GM19025 (cell line): ENCODE measurements around the gene SMPD2.

Experiments used
- ATAC-seq: cut with Tn5 transposase; IDR thresholded peaks from one replicate; pipeline ENCODE4 v1.9.1; 2021; ENCODE audit warnings: mild to moderate bottlenecking, low read depth, moderate library complexity; ENCODE audit not compliant: unreplicated experiment

The SMPD2 gene

DNA sequence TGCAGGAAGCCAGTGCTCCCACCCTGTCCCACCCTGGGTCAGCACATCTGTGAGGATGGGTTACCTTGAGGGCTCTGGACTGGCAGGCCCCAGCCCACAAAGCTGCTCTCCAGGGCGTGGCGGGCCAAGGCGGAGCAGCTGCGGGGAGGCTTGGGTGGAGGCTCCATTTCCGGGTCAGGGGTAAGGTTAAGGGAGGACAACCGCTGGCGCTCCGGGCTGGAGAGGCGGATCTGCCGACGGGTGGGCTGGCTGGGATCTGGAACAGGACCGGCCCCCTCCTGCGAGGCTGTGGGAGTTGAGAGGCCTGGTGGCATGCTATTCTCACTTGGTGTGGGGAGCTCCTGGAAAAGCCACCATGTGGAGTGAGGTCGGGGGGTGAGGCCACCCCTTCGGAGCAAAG lies 5.5 kb downstream of the SMPD2 start:
- no peak for ATAC-seq

DNA sequence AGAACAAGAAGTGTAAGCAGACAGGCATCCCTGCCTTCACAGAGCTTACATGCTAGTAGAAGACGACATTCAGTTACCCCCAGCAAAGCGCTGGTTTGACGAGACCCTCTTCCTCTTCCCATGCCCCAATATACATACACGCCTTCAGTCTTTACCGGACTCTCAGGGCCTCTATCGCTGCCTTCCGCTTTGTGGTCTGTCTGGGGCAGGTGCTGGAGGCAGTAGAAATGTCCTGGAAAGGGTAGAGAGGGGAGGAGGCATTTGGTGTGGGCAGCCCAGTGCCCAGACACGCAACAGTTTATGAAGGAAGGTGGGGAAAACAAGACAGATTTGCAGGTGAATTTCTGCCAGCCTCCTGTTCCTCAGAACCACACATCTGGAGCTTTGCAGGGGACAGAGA lies 6.0 kb downstream of the SMPD2 start:
- no peak for ATAC-seq

DNA sequence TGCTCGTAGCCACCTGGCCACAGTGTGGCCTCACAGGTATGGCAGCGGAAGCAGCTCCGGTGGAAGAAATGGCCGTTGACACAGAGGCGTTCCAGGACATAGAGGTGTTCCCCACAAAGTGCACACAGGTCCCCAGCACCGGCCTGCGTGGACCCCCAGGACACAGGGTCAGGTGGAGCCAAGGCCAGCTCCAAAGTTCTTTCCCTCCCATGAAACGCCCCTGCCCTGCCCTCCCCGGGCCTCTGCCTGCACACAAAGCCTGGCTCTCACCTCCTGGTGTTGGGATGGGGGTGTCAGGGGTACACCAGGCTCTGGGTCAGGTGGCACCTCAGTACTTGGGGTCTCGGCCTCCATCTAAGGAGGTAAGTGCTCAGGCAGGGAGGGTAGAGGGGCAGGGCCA lies 6.6 kb downstream of the SMPD2 start:
- ATAC-seq = no peak

DNA sequence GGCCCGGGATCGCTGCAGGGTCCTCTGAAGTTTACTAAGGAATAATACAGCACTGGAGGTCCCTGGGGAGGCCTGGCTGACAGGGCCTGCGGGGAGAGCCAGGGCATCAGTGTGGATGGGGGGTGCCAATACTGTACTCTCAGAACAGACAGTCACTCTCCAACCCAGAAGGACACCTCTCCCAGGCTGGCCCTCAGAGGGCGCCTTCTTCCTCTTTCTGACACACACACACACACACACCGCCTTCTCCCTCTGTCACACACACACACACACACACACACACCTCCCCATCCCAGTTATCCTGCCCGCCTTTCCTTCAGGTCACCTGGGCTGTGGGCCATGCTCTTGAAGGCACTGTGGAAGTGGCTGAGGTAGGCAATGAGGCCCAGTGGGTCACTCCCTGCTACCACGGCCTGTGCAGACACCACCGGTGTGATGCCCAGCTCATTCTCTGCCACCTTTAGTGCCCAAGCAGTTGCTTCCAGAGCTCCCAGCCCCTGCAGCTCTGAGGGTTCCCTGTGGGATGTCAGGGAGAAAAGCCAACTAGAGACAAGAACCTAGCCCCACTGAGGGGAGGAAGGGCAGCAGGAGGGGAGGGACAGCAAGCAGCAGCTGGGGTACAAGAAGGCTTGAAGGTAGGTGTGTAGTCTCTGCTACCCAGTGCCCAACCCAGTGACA lies 7.5 kb downstream of the SMPD2 start:
- no peak for ATAC-seq

DNA sequence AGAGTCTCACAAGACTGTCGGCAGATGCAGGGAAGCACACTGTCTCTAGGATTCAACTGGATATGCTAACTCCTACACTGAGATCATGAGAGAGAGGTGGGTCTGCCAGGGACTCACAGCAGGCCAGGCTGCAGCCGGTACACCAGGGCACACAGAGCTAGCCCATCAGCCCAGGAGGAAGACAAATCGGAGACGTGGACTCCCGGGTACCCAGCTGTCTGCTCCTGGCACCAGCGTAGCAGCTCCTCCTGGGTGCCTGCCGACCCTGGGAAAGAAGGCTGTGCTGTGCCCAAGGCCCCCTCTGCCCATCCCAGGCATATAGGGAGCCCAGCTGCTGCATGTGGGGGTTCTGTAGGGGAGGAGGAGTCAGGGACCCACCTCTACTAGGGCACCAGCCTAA lies 8.1 kb downstream of the SMPD2 start:
- no peak for ATAC-seq

DNA sequence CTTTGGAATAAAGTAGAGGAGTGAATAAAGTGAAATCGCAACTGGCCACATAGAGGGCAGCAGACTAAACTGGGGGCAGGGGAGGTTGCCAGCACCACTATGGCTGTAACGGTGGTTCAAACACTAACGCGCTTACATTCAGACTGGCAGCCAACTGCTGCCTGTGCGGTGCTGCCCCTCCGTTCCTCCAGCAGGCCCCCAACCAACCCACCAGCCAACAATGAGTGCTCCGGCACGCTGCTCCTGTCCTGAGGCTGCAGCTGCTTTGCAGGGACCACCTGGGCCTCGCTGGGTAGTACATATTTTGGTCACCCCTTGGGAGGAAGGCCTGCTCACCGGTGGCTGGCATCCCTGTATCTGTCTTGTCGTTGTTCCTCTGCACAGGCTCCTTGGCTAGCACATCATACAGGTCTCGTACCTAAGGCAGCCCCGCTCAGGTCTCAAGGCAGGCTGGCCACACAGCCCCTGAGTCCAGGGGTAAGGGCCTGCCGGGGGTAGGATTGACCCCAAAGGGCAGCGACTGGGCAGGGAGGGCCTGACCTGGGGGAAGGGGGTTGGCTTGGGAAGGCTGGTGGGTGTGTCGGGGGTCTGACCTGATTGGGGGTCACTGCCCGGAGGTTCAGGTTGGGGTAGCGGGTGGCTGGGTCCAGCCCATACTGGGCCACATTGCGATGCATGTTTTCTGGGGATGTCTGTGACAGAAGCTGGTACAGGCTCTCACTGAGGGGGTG lies 8.7 kb downstream of the SMPD2 start:
- no peak for ATAC-seq

DNA sequence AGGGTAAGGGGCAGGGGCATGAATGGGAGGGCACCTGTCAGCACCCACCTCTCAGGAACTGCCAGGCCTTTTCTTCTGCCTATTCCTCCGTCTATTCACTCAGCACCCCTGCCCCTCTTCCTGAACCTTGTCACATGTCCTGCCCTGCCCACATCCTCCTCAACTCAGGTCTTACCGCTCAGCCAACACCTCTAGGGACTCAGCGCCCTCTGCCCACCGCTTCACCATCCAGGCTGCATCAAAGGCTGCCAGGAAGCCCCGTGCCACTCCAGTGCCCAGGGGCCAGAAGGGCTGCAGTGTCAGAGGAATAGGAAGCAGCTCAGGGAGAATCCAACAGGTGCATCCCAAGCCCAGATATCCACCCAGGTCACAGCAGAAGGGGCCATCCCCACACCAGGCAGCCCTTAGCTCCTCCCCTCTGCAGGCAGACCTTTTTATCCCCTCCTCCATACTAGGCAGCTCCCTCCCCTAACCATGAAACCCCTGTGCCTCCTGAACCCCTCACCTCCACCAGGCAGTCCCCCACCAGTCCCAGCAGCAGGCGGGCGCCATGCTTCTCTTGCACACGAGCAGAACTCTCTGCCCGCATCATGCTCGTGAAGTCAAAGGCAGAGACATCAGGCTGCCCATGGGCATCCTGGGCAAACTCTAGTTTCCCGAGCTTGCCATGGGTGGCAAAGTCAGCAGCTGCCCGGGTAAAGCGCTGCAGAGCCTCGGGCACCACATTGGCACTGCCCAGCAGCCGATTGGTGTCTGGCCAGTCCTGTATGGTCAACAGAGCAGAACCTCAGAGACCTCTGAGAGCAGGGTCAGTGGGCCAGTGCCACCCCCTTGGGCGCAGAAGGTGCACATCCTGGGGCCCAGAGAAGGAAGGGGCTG lies 9.5 kb downstream of the SMPD2 start:
- no peak for ATAC-seq

DNA sequence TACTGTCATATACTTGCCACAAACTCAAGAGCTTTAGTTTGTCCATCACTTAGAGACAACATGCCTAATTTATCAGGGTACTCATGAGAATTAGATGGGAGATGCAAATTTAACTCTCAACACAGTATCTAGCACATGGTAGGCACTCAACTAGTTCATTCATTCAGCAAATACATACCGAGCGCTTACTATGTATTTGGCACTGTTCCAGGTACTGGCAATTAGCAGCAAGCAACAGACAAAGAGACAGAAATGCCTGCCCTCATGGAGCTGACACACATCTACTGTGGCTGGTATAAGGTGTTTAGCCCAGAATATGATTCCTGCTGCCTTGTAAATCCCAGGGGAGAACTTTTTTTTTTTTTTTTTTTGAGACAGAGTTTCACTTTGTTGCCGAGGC lies 10.3 kb downstream of the SMPD2 start:
- no peak for ATAC-seq

DNA sequence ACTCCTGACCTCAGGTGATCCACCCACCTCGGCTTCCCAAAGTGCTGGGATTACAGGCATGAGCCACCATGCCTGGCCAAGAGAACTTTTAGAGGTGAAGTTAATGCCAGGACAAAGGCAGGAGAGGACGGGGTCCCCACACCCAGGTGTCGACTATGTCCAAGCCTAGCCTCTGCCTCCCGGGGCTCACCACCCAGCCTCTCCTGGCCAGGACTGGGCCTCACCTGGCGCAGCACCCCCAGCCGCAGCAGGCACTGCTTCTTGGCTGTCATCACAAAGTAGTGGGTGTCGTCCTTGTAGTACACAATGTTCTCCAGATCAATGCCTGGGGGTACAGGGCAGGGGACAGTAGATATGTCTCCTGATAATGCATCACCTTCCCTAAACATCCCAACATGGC lies 10.9 kb downstream of the SMPD2 start:
- ATAC-seq = no peak

DNA sequence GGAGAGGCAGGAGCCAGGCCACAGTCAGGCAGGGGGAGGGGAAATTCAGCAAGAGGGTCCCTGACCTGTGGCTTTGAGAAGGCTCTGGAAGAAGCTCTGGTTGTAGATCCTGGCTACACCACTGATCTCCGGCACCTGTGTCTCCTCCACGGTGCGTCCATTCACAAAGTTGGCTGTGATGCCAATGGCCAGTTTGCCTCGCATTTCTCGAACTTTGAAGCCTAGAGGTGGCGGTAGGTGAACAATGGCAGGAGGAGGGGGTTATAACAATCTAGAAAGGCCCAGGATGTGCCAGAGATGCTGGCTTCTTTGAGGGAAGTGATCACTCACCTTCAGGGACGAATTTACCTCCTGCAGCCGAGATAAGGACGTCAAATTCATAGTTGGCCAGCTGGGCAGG lies 11.7 kb downstream of the SMPD2 start:
- ATAC-seq = no peak

DNA sequence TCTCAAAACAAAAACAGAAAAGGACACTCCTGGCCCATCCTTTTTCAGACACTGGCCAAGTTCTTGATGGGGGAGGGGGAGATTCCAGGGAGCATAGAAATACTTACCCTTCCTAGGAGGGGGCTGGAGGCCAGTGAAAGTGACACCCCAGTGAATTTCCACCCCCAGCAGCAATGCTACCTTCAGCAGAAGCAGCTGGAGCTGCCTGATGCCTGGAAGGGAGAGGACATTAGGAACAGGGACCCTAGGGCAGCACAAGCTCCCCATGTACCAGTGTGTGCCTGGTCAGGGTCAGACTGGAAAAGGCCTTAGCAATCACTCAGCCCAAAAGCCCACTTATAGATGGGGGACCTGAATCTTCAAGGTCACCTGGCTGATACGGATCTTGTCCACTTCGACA lies 12.6 kb downstream of the SMPD2 start:
- no peak for ATAC-seq

DNA sequence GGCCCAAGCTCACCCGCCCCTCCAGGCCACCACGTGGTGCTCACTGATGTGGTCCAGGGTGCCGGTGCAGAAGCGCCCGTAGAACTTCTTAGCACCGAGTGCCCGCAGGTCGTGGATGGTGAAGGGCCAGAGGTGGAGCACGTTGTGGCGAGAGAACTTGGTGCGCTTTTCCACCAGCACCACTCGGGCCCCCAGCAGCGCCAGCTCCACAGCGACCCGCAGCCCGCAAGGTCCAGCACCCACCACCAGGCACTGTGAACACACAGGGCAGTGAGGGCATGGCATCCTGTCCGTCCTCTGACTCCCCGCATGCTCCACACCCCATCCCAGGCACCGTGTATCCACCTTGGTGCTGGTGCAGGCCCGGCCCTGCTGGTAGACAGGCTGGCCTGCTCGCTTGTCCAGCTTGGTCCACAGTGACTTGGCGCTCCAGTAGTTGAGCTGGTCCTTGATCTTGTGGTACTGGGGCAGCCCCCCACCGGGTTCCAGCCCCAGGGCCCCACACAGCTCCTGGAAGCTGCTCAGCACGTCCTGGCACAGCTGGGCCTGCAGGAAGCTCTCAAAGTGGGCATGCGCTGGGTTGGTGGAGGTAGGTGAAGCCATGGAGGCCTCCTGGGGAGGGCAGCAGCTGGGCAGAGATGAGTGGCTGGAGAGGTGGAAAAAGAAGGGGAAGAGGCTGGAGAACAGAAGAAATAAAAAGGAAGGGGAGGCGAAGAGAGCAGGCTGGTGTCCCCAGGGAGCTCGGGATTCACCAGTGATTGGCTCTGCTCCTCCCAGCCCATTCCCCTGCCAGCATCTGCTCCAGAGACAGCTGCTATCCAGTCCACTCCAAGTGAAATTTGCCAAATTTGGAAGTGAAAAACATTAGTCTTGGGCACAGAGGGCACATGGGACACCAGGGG lies 13.3 kb downstream of the SMPD2 start:
- ATAC-seq = no peak

DNA sequence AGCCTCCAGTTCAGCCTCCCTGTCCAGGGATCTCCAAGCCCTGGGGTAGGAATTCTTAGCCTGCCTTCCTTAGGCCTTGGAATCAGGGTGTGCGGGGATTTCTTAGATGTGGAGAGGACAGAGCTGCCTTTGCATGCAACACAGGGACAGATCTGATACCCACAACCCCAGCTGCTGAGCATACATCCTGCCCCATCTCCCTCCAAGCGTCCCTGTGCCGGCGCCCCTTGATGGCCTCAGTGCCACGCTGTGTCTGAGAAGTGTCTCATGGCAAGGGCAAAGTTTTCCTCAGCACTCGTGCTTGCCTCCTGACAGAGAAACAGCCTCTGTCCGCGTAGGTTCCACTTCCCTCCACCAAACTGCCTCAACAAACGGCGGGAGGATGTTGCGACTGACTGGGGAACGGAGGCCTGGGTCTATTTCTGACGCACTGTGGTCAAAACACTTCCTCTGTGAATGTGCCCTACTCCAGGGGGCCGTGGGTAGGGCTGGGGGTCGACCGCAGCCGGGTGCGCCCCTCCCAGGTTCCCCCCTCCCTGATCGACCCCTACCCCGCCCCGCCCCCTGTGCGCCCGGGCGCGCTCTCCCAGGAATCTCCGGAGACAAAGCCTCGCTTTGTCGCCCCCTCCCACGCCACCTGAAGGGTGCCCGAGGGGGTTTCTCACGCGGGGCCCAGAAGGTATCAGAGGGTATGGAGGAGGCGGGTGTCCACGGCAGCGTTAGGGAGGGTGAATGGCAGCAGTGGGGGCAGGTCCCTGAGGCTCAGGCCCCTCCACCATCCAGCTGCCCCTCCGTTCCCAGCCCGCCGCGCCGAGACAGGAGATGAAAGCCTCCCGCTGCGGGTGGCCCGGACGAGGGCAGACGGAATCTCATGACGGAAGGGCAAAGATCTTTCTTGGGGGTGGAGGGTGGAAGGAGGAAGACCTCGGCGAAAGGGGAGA lies 14.2 kb downstream of the SMPD2 start:
- peak; percentile 20 for ATAC-seq

DNA sequence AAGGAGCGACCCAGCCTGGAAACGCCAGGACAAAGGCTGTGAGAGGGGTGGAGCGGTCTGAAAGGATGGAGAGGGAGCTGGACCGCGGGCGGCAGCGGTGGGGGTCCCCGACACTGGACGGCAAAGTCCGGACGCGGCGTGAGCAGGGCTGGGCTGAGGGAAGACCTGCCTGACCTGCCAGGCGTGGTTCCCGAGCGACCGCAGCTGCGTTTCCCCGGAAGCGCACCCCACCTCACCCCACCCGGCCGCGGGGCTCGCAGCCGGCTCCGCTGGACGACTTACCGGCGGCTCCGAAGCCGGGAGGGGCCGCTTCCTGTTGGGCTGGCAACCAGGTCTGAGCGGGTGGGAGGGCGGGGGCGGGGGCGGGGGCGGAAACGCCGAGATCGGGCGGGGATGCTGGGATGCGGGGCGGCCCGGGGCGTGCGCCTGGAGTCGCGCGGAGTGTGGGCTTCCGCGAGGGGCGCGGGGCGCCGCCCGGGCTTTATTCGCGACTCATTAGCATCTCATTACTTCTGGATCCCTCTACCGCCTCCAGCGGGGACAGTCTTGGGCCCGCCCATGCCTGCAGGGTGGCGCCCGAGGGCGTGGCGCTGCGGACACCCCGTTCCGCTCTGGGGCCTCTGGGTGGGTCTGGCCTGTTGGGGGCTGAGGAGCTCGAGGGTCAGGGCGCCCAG lies 15.1 kb downstream of the SMPD2 start, which contains the start of gene MICAL1:
Gene MICAL1, minus strand, starts transcription at position 336 of the 674 bp plus-strand sequence. CDS start 1,576 bp downstream, outside the sequence.
- peak; percentile 61 for ATAC-seq

DNA sequence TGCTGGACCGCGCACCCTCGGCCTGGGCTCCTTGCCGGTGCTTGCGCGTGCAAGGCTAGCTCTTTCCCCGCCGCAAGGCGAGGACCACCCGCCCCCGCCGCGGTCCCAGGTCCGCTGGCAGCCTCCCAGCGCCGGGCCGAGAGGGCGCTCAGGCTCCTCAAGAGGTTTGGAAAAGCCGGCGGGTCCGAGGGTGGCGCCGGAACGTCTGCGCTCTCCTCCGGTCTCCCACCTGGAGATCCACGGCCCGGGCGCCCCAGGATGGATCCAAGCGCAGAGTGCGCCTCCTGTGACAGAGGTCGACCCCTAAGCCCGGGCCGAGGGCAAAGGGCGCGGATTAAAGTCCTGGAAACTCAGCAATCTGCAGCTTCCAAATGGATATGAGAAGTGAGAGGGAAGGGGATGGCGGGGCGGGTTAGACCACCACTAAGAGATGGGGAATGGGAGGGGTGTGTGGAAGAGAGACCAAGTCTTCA lies 15.6 kb downstream of the SMPD2 start:
- ATAC-seq = peak; percentile 13

DNA sequence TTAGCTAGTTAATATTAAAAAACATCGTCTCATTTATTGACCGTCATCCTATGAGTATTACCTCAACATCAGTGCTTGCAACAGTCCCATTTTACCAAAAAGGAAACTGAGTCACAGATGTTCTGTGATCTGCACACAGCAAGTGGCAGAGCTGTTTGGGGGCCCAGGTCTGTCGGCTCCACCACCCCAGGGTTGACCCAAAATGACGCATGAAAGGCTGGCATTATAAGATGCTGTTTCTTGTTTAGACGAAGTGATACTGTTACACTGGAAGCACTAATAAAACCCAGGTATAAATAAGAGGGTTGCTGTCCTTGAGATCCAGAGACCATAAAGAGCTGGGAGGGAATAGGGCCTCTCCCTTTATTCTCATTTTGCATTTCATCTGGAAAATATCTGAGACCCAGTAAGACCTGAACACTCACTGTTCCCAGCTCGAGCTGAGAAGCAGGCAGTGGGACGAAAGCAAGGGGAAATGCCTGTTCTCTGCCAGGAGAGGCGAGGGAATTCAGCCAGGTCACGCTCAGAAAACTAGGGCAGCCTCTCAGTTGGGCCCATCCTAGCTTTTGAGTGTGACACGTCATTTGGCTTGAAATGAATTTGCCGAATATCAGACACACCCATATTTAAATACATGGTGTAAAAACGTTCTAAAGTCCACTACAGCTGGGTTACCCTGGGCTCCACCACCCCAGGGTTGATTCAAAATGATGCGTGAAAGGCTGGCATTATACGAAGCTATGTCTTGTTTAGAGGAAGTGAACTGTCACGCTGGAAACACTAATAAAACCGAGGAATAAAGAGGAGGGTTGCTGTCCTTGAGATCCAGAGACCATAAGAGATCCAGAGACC lies 16.4 kb downstream of the SMPD2 start:
- ATAC-seq = no peak

DNA sequence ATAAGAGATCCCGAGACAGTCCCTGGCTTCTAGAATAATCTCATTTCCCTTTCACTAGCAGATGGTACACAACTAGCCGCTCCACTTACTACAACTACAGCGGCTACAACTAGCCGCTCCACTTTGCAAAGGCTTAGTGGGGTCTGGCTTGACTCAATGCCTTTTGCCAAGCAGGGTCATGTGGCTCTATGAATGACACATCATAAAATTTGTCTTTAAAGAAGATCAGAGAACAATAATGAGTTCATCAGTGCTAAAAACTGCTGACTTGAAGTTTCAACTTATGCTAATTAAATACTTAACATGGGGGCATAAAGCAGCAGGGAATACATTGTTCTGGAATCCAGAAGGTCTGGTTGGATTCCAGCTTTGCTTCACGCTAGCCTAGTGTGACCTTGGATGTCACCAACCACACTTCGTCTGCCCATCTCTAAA lies 17.1 kb downstream of the SMPD2 start:
- no peak for ATAC-seq
